Stimulated activated CD4-positive, alpha-beta T cell treated with anti-CD3 and anti-CD28 coated beads, Interleukin-15, amount 100 ng/mL, for 1 hour (primary cell): ENCODE results near the gene RNF41.

Experiments
- DNase-seq, 2 donors: peaks; one replicate each; pipeline ENCODE4 v3.0.0-alpha.2; 2020; ENCODE audit warnings: low read depth in 1 of 2, low spot score in 1 of 2

The RNF41 gene

GRCh38 chr12:56154818-56155217 lies 66.9 kb downstream of the RNF41 start:
- DNase-seq: no peak

- DNase-seq: no peak
Observed at GRCh38 chr12:56154246-56154771, 67.4 kb downstream of the RNF41 start.

- no peak for DNase-seq
Observed at GRCh38 chr12:56153678-56154065, 68.0 kb downstream of the RNF41 start.

GRCh38 chr12:56152756-56153677 lies 68.7 kb downstream of the RNF41 start:
- DNase-seq: no peak
